GM19328 (cell line): ENCODE measurements around the gene MAS1.

Experiments
- ATAC-seq: cut with Tn5 transposase; IDR thresholded peaks from one replicate; pipeline ENCODE4 v1.9.1; 2021; ENCODE audit warnings: mild to moderate bottlenecking, moderate library complexity; ENCODE audit not compliant: unreplicated experiment

The MAS1 gene

DNA sequence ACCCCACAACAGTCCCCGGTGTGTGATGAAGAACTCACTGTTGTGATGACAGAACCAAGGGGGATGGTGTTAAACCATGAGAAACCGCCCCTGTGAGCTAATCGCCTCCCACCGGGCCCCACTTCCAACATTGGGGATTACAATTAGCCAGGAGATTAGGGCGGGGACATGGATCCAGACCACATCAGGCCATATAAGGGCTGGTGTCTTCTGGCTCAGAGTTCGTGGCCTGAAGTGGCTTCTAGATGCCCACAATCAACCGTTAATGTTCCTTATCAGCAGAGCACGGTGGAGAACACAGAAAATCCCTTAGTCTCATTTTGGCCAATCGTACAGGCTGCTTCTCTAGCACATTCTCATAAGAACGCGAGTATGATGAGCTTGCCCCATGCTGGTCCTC, 10.9 kb upstream of the MAS1 start:
- no peak for ATAC-seq

DNA sequence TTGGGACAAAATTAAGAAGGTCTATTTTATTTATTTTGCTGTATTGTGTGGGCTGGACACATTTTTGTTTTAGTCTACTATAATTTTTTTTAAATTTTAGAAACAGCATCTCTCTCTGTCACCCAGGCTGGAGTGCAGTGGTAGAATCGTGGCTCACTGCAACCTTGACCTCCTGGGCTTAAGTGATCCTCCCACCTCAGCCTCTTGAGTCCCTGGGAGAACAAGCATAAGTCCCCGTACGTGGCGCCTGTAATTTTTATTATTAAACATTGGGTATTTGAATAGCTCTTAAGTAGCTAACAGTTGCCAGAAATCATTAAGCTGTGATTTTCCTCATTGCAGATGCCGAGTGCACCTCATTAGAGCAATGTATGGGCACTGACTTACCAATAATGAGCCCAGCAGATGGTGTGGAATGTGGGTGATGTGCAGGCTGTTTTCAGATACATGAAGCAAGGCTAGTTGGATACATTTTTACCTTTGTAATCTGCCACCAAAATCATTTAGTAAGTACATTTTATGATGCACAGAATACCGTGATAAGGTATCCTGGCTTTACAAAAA, 10.3 kb upstream of the MAS1 start:
- ATAC-seq: no peak

DNA sequence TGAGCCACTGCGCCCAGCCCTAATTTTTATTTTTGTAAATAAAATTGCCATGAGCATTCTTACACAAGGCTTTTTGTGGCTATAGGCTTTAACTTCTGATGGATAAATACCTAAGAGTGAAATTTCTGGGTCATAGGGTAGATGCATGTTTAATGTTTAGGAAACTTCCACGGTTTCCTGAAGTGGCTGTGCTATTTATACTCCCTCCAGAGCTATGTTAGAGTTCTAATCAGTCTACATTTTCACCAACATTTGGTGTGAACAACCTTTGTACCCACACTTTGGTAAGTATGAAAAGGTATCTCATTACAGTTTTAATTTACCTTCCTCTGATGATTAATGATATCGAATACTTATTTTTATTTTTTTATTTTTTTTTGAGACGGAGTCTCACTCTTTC, 6.1 kb upstream of the MAS1 start:
- no peak for ATAC-seq

DNA sequence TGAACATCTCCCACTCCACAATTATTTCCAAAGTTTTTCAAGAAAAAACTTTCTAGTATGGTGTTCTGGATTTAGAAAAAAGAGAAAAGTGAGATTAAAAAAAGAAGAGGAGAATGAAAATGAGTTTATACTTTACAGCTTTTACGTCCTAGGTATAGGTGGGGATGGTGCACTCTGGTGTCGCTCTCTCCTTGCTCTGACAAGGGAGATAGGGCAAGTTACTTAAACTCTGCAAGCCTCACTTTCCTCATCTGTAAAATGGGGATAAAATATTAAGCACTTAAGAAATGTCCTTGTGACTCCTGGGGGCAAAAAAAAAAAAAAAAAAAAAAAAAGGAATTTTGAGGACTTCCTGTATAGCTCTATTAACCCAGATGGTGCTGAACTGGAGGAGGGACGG, 4.5 kb upstream of the MAS1 start:
- ATAC-seq: no peak

DNA sequence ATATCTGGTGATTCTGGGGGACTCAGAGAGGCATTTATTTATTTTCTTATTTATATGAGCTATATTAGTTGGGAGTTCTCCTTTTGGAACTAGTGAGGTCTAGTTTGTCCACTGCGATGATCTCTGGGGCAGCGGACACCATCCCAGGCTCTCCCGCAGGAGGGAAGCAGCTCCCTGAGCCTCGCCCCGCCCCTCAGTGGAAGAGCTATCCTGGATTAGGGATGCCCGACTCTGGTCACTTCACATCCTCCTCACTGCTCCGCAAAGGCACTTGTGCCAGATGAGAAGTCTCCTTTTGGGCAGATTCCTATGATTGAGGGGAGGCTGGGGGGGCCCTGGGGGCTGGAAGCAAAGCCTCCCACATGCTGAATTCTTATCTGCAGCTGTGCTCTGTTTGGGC, 3.6 kb upstream of the MAS1 start:
- ATAC-seq: no peak

DNA sequence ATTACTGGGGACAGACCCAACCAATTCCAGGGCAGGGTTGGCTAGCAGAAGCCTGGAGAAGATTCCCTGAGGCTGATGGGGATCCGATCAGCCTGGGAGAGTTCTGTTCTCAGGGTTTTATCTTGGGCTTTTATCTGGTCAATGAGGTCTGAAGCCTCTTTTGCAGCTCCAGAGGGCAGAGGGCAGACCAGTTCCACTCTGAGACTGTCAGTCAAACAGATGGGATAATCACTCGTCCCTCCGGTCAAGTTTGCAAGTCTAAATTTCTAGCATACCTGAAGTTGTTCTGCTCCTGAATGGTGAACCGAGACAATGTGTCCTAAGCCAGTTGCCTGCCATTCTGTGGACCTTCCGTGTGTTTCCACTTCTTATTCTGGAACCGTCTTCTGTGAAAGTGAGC, 3.0 kb upstream of the MAS1 start:
- ATAC-seq: no peak

DNA sequence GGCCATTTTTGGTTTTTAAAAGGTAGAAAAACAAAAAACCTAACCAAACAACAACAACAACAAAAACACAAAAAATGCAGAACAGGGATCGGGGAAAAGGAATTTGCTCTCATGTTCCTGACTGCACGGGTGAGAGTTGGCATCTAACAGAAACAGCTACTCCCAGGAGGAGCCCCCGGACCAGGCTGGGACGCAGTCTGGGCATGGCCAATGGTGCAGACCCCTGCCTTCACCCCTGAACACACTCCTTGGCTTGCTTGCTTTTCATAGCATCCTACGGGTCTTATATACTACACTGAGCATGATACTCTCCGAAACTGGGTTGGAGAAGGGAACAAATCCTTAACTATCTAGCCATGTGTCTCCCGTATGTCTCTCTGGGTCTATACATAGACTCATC, 587 bp upstream of the MAS1 start:
- ATAC-seq: no peak

DNA sequence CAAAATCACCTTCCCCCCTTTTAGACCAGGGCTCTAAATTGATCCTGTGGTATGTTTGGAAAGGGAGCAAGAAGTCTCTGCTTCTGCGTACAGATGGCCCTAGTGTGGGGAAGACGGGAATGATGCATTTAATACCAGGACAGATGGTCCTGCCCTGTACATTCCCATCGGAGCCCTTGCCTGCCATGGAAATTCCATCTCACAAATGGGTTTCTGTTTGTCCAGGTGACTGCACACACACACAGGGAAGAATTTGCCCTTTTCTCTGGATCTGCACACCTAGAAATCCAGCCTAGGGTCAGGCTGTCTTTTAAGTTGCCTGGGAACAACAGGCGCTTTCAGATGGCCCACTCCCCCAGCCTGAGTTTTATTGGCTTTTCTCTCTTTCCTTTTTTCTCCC, 1.3 kb downstream of the MAS1 start:
- no peak for ATAC-seq

DNA sequence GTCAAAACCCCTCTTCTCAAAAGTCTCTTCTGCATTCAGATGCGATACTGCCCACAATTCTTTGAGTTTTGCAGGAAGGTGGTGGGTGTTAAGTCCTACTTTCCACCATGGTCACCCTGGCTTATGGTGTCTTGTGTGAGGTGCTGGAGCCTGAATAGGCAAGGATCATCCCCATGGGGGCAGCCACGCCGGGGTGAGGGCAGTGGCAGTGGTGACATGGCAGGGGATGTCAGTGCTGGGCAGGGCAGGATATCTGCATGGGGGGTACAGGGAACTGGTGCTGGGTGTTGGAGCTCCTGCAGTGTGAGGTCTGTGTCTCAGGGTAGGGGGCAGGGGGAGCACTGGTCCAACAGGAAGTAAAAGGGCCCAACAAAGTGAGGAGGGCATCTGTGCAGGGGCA, 2.3 kb downstream of the MAS1 start:
- no peak for ATAC-seq

DNA sequence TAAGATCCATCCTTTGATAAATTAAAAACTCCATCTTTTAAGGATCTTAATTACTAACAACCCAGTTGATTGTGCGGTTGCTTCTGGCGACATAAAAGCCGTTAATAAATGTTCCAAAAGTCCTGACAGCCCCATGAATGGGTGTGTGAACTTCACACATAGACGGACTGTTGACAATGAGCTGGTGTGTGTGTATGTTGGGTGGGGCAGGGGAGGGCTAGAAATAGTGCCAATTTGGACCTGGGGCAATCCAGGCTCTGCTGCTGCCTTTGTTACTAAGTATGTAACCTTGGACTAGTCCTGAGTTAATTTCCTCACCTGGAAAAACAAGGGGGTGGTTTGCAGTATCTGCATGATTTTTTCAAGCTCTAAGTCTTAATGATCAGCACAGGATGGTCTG, 4.2 kb downstream of the MAS1 start:
- ATAC-seq: no peak

DNA sequence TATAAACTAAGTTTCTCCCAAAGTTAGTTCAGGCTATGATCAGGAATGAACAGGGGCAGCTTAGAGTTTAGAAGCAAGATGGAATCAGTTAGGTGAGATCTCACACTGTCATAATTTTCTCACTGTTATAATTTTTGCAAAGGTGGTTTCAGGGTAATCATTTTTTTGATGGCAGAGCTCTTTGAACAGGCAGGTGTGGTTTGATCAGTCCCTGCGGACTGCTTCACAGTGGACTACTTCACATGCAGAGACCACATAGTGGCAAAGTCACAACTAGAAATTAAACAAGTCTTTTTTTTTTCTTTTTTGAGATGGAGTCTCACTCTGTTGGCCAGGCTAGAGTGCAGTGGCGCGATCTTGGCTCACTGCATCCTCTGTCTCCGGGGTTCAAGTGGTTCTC, 6.8 kb downstream of the MAS1 start:
- ATAC-seq: no peak

DNA sequence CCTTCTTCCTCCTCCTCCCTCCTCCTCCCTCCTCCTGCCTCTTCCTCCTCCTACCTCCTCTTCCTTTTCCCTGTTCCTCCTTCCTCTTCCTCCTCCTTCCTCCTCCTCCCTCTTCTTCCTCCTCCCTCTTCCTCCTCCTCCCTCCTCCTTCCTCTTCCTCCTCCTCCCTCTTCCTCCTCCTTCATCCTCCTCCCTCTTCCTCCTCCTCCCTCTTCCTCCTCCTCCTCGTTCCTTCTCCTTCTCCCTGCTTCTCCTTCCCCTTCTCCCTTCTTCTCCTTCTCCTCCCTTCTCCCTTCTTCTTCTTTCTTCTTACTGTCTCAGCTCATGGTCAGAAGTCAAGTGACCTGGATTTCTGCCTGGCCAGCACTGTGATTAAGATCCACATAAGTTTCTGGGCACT, 7.7 kb downstream of the MAS1 start:
- ATAC-seq: no peak

DNA sequence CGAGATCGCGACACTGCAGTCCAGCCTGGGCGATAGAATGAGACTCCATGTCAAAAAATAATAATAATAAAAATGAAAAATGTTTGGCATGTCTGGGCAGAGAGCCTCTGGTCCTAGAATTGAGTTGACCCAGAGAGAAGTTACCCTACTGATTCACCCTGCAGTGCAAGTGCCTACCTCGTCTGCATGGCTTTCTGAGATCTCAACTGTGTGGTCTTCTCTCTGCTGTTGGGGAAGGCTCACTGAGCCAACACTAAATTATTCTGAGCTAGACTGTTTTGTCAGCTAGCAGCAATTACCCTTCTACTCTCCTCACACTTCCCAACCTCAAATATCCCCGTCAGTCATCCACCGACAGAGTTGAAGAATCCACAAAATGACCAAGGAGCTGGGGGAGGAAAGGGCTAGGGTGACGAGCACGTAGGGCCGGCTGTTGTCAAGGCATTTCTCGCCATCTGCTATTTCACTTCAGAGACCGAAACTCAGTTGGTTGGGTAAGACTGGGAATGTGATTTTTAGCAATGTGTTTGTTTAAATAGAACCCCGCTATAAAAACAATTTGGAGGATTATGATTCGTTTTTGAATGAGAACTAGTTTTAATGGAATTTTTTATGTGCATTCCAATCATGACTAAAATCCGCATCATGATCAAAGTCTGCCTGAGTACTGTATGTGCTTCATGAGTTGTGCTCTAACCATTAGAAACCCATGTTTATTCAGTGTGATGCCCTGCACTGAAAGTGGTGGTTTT, 9.4 kb downstream of the MAS1 start:
- no peak for ATAC-seq

DNA sequence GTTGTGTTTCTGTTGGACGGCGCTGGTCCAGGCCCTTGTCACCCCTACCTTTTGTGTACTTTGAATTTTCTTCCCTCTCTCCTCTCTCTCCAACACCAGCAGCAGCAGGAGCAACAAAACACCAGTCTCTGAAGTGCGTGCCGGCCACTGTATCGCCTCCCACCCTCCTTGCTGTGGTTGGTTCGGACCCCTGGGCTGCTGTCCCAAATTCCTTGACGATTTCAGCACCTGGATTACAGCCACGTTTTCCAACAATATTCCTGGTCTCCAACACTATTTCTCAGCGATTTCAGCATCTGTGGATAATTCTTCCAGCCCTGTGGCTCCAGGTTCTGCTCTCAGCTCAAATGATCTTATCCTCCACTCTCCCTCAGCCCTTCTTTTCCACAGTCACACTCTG, 11.8 kb downstream of the MAS1 start:
- no peak for ATAC-seq

DNA sequence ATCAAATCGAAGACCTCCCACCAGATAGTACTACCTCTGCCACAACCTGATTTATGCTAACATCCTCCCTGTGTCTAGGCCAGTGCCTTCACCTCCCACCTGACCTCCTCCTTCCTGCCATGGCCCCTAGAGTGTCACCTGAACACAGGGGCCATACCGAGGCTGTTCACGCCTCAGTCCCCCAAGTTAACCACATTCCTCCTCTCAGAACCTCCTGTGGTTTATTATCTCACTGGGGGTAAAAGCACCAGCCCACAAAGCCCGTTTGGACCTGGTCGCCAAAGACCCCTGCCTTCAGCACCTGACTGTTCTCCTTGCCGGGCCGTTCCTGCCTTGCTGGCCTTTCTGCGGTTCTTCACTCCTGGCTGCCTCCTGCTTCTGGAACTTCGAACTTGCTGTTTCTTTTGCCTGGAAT, 13.7 kb downstream of the MAS1 start:
- no peak for ATAC-seq

DNA sequence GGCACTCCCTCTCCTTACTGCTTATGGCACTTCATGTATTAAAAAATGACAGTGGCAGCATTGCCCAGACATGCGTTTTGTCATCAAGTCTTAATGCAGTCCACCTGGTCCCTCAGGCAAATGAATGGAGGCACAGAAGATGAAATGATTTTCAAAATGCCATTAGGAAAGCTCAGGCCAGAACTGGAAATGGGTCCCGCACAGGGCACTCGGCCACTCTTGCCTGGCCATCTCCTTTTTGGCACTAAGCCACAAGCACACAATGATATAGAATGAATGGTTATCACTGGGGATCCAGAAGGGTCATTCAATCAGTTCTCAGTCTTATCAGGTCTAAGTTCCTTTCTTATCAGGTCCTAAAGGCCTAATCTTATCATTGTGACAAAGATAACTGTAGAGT, 15.6 kb downstream of the MAS1 start:
- no peak for ATAC-seq

DNA sequence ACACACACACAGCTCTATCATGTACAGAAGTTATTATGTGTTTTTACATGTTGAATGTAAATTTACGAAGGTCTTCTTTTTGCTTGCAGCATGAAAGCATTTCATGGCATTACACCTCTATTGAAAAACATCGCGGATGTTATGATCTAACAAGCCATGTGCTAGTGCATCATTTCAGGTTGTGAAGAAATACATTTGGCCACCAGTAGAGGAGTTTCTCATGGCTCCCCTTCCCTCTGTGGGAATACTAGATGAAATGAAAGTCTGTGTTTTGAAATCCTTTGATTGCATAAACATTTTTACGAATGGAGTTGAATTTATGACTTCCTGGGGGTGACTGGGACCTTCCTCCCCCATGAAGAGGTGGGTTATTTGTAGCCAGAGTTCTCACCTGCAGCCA, 17.7 kb downstream of the MAS1 start:
- no peak for ATAC-seq

DNA sequence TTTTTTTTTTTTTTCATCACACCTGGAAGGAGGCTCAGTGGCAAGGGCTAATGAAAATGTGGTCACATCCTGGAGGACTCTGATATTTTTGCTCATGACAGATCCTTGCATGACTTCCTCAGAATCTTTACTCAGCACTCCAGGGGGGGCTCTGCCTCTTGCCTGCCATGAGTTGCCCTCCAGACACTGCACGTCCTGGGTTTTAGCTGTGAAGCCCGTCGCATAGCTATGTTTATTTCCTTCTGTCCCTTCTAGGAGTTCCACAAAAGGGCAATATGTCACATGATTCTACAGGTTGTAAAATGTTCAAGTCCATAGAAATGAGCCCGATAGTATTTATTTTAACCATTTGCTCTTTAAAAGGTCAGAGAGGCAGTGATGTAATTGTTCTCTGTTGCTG, 18.2 kb downstream of the MAS1 start:
- ATAC-seq: no peak

DNA sequence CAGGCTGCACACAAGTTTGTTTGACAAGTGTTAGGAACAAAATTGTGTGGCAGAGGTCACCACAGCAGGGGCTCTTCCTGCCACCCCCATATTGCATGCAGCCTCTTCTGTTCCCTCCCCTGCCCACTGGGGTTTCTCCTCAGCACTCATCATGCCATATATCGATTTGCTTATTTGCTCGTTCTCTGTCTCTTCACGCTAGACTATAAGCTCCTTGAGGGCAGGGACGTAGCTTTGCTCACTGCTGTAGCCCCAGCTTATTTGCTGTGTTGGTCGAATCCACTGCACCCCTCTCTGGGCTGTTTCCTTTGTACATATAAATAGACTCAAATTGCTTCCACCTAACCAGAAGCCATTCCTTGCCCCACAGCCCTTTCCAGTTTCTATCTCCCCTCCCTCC, 19.6 kb downstream of the MAS1 start:
- no peak for ATAC-seq

DNA sequence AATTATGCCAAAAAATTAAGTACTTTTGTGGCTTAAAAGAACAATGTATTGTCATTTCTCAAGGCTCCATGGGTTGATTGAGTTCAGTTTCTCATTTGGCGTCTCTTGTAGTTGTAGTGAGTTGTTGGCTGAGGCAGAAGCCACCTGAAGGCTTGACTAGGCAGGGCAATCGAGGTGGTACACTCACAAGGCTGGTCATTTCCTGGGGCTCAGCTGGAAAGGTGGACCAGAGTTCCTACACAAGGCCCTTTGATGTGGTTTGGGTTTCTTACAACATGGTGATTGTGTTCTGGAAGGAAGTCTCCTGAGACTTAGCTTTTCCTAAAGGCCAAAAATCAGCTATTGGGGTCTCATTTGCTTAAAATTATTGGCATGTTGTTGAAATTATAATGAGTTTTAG, 22.6 kb downstream of the MAS1 start:
- ATAC-seq: no peak

DNA sequence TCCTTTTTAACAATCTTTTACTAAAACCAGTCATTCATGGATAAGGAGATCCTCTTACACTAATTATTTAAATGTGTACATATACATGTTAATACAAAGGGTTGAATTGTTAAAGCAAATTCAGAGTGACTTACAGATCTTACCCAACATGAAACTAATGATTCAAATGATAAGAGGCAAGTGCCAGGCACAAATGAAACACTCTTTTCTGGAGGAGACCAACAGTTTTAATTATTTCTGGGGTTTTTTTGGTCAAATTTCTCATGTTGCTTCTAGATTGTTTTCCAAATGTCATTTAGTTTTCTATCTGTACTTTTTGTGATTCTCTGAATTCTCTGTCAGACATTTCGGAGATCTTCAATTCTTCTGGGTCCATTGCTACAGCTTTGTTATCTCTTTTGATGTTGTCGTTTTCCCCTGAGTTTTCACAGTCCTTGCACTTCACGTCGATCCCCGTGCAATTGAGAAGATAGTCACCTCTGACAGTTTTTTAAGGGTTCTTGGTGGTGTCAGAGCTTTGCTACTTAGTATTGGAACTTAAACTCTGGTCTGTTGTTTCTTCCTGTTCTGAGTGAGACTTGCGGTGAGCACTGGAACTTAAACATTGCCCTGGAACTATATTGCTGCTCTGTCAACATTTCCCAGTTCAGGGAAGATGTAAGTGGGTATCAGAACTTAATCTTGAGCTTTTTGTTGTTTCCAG, 23.2 kb downstream of the MAS1 start:
- ATAC-seq: no peak

DNA sequence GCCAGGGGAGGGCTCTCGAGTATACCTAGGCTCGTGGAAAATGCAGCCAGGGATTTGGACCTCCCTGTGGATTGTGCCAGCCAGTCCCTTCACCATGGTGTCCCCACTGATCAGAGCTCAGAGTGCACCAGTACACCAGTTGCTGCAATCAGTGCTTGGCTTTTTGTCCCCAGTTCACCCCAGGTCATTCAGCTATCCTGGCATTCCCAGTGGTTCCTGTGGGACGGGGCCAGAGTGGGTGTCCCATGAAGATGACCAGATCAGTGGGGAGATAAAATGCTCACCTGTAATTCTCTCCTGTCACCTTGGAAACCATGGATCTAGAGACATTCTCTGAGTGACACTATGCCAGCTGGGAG, 23.8 kb downstream of the MAS1 start:
- no peak for ATAC-seq

DNA sequence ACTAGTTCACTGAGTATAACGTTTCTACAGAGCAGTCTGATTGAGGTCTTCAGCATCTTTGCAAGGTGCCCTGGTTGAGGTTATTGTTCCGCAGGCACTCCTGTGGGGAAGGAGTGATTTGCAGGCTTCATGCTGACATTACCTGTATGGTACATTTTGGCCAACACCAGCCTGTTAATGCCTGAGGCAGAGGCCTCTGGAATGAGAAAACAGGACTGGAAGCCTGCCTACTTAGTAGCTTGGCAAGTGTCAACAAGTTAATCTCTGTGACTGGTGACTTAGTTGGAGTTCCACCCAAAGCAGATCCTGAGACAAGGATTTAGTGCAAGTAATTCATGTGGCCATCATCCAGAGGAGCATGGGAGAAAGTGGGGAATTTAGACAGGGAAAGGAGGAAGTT, 24.6 kb downstream of the MAS1 start:
- ATAC-seq: no peak
